HCT116 (cell line): ENCODE measurements around the gene ALDH4A1.

Experiments used
- CEBPB ChIP-seq: IDR thresholded peaks from 2 replicates; pipeline ENCODE4 v1.6.1; 2012; ENCODE audit warnings: low read depth
- CTCF ChIP-seq, 3 experiments: fragments of 200-600 bp in 1 of 3; sonication (generic) in 1 of 3; IDR thresholded peaks in 2 of 3; conservative IDR thresholded peaks in 1 of 3; 2 replicates each; pipeline ENCODE4 v1.5.1; 2012 to 2017; ENCODE audit warnings: low read depth in 2 of 3, low read length in 2 of 3, antibody characterized with exemption in 1 of 3, borderline replicate concordance in 1 of 3, control low read depth in 1 of 3, mild to moderate bottlenecking in 1 of 3, mixed read lengths in 1 of 3, mixed run types in 1 of 3, moderate library complexity in 1 of 3; ENCODE audit not compliant: insufficient read depth in 1 of 3
- EZH2 ChIP-seq: fragments of 200-600 bp; sonication (generic); IDR thresholded peaks from 2 replicates; pipeline ENCODE4 v1.6.1; 2017; ENCODE audit warnings: antibody characterized with exemption, mixed run types
- MAX ChIP-seq: IDR thresholded peaks from 2 replicates; pipeline ENCODE4 v1.6.1; 2012
- POLR2A ChIP-seq: IDR thresholded peaks from 2 replicates; pipeline ENCODE4 v1.7.0; 2011; ENCODE audit warnings: borderline replicate concordance; ENCODE audit not compliant: insufficient read depth, insufficient read length; ENCODE audit errors: extremely low read depth
- POLR2AphosphoS5 ChIP-seq: IDR thresholded peaks from 2 replicates; pipeline ENCODE4 v1.6.1; 2011; ENCODE audit warnings: mild to moderate bottlenecking, low read depth, low read length, moderate library complexity
- RAD21 ChIP-seq: IDR thresholded peaks from 2 replicates; pipeline ENCODE4 v1.6.1; 2012; ENCODE audit warnings: low read depth, mild to moderate bottlenecking
- REST ChIP-seq: IDR thresholded peaks from 2 replicates; pipeline ENCODE4 v1.6.1; 2012; ENCODE audit warnings: low read depth
- SIN3A ChIP-seq: IDR thresholded peaks from 2 replicates; pipeline ENCODE4 v1.6.1; 2012; ENCODE audit warnings: low read depth
- SP1 ChIP-seq: IDR thresholded peaks from 2 replicates; pipeline ENCODE4 v1.6.1; 2012; ENCODE audit warnings: low read depth
- ZFX ChIP-seq: fragments of 450-650 bp; IDR thresholded peaks from 2 replicates; pipeline ENCODE4 v1.6.1; 2017

GRCh38 chr1:18829671-18830070 is 72.7 kb downstream of the ALDH4A1 start:
- TF ChIP-seq MAX (no peak), CTCF (IDR thresholded peaks at IDR 0.05 in 2 of 3, conservative IDR thresholded peaks at IDR 0.05 in 1 of 3; ENCODE audit: borderline replicate concordance in 1 of 3, insufficient read depth in 1 of 3, low read depth in 2 of 3, low read length in 2 of 3) (no peak), SP1 (no peak), EZH2 (no peak), RAD21 (no peak), SIN3A (no peak), REST (no peak), POLR2AphosphoS5 (no peak), CEBPB (no peak), ZFX (no peak), POLR2A (no peak)
